IMR-90 (cell line): ENCODE results near the gene OR52E8.

Experiments
- BHLHE40 ChIP-seq: fragments of 150-350 bp; IDR thresholded peaks from 2 replicates; pipeline ENCODE4 v1.6.1; 2016; ENCODE audit warnings: mild to moderate bottlenecking, low read depth, low read length
- CTCF ChIP-seq: conservative IDR thresholded peaks from 2 replicates; pipeline ENCODE4 v1.5.1; 2012; ENCODE audit warnings: mild to moderate bottlenecking, low read depth, low read length, improper control_type of control experiment
- FOS ChIP-seq: fragments of 150-350 bp; IDR thresholded peaks from 2 replicates; pipeline ENCODE4 v1.6.1; 2016; ENCODE audit warnings: low read depth, low read length
- MAFK ChIP-seq: IDR thresholded peaks from 2 replicates; pipeline ENCODE4 v1.6.1; 2012; ENCODE audit warnings: low read depth, low read length, improper control_type of control experiment
- MAZ ChIP-seq: IDR thresholded peaks from 2 replicates; pipeline ENCODE4 v1.6.1; 2012; ENCODE audit warnings: low read depth, mild to moderate bottlenecking, low read length, improper control_type of control experiment, moderate library complexity, borderline replicate concordance
- POLR2A ChIP-seq: IDR thresholded peaks from 2 replicates; pipeline ENCODE4 v1.6.1; 2012; ENCODE audit warnings: mild to moderate bottlenecking, low read depth, low read length
- TF ChIP-seq, protein P1 (sequence below): fragments of 150-350 bp; IDR thresholded peaks from 2 replicates; pipeline ENCODE4 v1.6.1; 2017; ENCODE audit warnings: mild to moderate bottlenecking, antibody characterized with exemption, low read length, low read depth

DNA sequence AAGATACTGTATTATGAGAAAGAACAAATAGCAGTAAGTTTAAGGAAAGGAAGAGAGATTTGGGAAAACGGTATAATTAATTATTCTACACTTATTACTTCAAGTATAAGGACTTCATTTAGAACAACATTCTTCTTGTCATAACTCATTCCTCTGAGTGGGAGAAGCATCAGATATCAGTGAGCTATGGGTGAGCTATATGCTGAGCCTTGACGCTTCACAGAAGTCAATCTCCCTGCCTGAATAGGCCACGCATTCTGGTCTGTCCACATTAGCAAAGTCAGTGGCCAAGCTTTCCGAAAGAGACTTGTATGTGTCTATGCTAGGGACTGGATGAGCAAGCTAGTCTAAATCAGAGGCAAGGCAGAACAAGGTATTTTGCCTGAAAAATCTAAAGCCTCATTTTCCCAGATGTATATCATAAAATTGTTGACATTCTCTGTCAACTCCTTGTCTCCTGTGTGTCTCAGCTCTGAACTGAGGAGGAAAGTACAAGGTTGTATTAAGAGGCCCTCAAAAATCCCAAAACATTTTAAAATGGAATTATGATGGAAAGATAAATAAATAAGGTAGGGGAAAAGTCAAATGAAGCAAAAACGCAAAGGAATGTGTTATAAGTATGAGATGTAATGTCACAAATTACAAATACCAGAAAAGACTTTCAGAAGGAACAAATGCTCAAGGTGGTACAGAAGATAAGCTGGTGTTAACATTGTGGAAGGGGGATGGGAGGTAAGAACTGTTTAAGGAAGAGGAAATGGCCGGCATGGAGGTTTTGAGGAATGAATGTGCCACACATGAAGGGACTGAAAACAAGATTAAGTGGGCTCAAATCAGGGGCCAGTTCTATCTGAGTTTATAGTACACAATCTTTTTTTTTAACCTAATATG, 47.3 kb downstream of the OR52E8 start:
- TF ChIP-seq CTCF (no peak), FOS (no peak), MAFK (no peak), POLR2A (no peak), MAZ (no peak), BHLHE40 (no peak)
- TF ChIP-seq, protein P1, sequence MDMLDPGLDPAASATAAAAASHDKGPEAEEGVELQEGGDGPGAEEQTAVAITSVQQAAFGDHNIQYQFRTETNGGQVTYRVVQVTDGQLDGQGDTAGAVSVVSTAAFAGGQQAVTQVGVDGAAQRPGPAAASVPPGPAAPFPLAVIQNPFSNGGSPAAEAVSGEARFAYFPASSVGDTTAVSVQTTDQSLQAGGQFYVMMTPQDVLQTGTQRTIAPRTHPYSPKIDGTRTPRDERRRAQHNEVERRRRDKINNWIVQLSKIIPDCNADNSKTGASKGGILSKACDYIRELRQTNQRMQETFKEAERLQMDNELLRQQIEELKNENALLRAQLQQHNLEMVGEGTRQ: no peak
